GM19455 (cell line): Measurements from ENCODE around the gene FGF12.

ENCODE experiments used
- ATAC-seq: cut with Tn5 transposase; IDR thresholded peaks from one replicate; pipeline ENCODE4 v1.9.1; 2021; ENCODE audit not compliant: unreplicated experiment

The FGF12 gene

DNA sequence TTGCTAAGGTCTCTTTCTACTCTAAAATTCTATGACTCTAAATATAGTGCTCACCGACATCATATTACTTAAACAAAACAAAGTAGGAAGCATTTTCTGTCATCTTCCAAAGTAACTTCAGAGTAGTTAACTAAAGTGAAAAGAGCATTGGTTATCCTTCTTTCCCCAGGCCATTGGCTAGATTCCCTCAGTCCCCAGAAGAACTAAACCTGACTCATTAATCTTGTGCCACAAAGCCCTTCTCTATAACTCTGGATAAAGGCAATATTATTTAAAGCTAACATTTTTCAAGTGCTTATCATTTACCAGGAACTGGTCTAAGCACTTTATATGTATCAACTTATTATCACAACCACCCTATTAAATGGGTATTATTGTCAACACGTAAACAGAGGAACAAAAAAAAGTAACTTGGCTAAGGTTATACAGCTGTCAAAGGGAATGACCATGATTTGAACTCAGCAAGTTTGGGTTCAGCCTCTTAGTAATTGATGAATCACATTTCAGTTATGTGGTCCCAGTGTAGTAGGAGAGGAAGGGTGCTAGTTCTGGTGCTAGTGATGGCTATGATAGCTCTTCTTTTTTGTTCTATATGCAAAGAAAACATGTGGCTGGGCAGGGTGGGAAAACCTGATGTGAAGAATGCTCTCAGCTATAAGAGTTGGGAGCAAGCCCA is 304.9 kb downstream of the FGF12 start:
- ATAC-seq = no peak

DNA sequence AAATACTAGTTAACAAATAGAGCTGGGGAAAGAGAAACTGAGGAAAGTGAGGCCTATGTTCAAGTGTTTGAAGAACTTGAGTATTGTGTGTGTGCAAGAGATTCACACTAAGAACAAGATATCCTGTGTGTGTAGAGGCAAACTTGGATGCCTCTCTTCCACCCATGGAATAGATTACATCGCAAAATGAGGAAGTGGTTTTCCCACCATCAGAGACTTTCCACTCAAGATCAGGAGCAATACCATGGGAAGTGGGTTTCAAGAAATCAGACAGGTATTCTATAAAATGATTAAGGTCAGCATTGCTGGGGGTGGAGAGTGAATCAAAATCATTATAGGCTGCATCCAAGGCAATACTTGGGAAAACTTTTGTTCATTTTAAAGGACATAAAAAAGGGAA is 308.0 kb downstream of the FGF12 start:
- no peak for ATAC-seq

DNA sequence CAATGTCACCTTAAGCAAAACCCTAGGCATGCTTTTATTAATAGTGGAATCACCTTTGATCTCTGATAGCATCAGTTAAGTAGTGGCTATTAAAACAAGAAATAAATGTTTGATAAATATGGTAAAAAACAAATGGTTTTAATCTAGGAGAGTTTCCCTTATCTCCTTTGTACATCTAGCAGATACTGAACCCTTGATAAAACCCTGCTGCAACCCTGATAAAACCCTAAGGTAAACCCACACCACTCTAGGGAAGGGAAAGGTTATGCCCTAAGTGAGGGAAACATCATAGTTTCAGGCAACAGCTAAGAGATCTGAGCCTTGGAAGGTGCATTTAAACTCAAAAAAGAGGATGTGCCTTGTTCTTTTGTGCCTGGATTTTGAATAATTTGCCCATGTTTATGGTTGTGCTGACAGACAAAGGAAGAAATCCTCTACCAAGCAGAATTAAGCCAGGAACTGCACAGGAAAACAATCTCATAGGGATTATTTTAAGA is 309.7 kb downstream of the FGF12 start:
- ATAC-seq = no peak

DNA sequence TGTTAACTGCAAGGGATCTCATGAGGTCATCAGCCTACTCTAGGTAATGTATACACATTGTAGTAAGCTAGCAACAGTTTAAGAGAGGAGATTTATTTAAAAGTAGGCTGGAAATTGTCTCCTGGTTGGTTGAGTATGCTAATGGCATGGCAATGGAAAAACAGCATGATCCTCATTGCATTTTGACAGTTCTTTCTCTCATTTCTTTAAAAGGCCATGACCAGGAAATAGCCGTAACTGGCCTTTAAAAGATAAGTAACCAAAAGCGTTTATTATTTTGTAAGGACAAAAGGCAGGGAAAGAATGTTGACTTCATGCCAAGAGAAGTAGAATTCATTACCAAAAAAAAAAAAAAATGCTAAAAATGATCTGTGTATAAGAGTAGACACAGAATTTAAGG is 310.3 kb downstream of the FGF12 start:
- no peak for ATAC-seq

DNA sequence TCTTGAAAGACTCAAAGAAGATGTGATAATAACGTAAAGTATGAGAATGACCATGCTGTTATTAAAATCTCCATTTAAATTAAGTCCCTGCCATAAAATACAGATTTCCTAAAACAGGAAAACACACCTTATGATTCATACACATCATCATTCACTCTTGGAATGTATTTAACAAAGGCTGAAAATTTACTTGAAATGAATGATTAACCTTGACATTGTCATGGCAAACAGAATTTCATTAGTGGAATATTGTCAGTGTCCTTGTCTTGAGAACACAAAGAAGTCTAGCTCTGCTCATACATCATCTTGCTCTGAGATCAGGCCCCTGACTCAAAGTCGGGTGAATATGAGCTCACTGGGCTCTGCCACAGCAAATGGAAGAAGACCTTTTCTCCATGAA is 313.9 kb downstream of the FGF12 start:
- no peak for ATAC-seq

DNA sequence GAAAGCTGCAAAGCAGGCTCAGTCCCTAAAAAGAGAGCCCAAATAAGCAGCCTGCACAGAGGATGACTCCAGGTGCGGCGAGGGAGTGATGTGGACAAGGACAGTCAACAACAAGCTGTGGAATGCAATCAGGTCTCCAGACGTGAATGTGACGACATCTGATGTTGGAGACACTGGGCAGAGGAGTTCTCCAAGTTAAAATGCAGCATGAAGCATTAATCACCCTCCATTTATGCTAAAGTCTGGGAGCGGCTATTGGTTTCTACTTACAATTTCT is 316.7 kb downstream of the FGF12 start:
- ATAC-seq = no peak

DNA sequence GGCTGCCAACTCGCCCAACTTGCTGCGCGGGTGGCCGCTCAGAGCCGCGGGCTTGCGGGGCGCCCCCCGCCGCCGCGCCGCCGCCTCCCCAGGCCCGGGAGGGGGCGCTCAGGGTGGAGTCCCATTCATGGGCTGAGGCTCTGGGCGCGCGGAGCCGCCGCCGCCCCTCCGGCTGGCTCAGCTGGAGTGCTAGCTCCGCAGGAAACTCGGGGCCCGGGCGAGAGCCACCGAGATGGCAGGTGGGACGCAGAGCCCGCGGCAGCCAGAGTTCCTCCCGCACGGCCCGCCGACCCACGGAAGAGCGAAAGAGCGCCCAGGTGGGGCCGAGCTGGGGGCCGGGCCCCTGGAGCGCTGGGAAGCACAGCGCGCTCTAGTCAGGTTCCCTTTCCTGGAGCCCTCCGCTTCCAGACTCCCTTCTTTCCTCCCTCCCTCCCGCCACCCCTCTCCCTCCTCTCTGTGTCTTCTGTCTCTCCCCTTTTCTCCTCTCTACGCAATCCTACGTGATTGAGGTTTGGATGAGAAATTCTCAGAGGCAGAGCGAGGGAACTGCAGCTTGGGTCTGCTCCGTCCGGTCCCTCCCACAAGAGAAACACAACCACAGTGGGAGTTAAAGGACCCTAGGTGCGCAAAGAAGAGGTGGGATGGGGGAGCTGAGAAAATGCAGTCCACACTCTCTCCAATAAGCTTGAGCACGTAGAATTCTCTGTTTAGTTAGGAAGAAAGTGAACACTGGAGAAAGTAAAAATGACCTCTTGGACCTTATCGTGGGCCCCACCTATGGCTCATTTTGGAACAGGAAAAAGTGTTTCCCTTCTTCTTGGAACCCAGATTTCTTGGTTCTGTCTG is 317.3 kb downstream of the FGF12 start:
- no peak for ATAC-seq

DNA sequence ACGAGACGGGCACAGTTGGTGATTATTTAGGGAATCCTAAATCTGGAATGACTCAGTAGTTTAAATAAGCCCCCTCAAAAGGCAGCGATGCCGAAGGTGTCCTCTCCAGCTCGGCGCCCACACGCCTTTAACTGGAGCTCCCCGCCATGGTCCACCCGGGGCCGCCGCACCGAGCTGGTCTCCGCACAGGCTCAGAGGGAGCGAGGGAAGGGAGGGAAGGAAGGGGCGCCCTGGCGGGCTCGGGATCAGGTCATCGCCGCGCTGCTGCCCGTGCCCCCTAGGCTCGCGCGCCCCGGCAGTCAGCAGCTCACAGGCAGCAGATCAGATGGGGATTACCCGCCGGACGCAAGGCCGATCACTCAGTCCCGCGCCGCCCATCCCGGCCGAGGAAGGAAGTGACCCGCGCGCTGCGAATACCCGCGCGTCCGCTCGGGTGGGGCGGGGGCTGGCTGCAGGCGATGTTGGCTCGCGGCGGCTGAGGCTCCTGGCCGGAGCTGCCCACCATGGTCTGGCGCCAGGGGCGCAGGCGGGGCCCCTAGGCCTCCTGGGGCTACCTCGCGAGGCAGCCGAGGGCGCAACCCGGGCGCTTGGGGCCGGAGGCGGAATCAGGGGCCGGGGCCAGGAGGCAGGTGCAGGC is 318.0 kb downstream of the FGF12 start:
- ATAC-seq = no peak

DNA sequence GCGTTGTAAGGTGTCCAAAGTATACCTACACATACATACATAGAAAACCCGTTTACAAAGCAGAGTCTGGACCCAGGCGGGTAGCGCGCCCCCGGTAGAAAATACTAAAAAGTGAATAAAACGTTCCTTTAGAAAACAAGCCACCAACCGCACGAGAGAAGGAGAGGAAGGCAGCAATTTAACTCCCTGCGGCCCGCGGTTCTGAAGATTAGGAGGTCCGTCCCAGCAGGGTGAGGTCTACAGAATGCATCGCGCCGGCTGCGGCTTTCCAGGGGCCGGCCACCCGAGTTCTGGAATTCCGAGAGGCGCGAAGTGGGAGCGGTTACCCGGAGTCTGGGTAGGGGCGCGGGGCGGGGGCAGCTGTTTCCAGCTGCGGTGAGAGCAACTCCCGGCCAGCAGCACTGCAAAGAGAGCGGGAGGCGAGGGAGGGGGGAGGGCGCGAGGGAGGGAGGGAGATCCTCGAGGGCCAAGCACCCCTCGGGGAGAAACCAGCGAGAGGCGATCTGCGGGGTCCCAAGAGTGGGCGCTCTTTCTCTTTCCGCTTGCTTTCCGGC is 318.6 kb downstream of the FGF12 start:
- ATAC-seq = no peak

DNA sequence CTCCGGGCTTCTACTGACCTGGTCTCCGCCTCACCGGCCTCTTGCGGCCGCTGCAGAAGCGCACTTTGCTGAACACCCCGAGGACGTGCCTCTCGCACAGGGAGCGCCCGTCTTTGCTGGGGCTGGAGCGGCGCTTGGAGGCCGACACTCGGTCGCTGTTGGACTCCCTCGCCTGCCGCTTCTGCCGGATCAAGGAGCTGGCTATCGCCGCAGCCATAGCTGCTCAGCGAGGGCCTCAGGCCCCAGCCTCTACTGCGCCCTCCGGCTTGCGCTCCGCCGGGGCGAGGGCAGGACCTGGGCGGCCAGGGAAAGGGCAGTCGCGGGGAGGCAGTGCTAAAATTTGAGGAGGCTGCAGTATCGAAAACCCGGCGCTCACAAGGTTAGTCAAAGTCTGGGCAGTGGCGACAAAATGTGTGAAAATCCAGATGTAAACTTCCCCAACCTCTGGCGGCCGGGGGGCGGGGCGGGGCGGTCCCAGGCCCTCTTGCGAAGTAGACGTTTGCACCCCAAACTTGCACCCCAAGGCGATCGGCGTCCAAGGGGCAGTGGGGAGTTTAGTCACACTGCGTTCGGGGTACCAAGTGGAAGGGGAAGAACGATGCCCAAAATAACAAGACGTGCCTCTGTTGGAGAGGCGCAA is 319.2 kb downstream of the FGF12 start:
- ATAC-seq = no peak

DNA sequence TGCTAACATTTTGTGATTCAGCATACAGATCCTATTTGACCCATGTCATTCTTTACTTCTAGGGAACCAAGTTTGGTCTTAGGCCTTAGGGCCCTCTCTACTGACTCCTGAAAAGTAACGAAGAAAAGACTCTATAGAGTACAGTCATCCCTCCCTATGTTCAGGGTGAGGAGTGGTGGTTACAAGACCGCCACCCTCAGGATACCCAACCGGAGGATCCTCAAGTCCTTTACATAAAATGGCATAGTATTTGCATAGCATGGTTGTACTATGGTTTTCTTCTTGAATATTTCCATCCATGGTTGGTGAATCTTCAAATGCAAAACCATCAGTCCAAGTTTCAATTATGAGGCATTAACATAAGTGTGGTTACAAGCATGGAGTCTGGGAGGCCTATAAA is 327.6 kb downstream of the FGF12 start:
- no peak for ATAC-seq

DNA sequence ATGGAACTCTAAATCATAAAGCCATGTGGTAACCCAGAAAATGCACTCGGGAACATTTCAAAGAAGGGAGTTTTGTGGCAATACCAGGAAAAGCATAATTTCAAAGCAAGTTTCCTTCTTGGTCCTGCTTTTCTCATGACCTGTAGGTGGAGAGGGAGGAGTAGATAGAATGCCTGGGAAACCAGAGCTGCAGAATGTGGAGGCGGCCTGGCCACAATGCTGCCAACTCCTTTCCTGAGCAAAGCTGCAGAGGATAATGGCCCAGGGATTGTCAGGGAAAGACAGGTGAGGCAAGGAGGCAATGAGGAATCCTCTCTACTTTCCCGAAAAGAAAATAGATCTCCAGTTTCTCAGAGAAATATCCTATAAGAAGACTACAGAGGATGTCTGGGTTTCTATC is 330.3 kb downstream of the FGF12 start:
- ATAC-seq = no peak

DNA sequence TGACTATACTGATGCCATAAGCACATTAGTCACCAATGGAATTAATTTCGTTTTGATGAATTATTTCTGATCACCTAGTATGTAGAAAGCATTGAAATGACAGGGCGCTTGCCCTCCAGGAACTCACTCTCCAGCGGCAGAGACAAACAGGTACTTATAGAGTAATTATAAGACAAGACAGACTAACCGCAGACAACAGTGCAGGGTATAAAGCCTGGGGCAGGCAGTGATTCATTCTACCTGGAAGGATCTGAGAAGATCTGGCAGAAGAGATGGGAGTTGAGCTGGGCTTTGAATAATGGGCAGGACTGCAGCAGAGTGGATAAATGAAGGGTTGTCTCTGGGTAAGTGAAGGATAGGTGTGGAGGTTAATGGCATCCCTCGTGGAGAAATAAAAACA is 331.8 kb downstream of the FGF12 start:
- ATAC-seq = no peak

DNA sequence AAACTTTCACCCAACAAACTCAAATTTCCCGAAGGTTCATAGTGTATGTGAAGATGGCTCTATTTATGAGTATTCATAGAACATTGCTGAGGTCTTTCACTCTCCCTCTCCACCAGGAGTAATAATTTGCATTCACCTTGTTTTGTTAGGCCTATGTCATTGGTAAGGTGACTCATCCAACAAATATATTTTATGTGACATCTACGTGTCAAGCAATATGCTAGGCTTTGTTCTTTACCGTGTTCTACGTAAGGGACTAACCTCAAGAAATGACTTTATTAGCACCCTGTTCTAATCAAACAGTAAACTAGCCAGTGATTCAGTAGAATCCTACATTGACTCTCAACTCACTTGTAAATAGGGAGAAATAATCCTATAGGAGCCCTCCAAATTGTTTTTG is 334.4 kb downstream of the FGF12 start:
- ATAC-seq = no peak

DNA sequence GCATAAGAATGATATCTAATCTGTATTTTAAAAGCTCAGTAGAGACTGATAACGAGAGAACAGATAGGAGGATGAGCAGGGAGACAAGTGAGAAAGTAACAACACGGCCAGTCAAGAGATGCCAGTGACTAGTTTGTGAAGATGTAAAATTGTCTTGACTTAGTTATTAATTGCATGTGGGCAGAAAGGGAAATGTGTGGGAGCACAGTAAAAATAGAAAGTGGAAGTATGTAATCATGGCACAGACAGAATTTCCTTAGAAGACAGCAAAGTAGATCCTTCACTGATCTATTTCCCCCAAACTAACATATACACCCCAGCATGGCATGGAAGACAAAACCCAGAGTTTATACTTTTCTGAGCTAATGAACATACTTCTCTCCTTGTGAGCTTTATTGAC is 344.5 kb downstream of the FGF12 start:
- no peak for ATAC-seq

DNA sequence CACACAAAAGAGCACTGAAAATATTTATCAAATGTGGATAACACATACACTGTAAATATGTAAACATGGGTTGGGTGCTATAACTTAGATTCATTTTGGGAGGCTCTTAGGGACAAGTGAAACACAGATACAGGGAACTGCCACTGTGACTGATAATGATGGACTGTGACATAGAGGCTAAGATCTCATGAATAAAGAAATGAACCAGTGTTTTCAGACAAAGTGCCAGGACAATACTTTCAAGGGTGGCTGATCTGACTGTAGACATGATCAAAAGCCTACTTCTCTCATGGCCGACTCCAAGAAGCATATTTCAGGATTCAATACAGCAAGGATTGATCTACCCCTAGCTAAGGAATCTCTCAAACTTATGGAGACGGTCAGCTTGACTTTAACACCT is 353.8 kb downstream of the FGF12 start:
- no peak for ATAC-seq

DNA sequence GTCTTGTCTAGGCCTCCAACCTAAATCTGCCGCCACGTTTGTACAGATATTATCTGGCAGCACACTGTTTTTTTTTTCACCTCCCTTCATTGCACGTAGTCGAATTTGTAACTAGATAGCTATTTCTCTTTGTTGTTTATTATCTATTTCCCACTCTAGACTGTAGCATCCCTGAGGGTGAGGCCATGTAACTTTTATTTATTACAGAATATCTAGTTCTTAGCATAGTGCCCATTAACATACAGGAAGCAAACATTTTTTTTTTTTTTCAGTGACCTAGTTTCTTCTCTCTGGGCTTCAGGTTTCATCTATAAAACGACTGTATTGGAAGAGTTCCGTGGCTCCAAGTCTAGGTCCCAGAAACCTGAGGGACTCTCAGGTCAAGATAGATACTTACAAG is 354.3 kb downstream of the FGF12 start:
- no peak for ATAC-seq

DNA sequence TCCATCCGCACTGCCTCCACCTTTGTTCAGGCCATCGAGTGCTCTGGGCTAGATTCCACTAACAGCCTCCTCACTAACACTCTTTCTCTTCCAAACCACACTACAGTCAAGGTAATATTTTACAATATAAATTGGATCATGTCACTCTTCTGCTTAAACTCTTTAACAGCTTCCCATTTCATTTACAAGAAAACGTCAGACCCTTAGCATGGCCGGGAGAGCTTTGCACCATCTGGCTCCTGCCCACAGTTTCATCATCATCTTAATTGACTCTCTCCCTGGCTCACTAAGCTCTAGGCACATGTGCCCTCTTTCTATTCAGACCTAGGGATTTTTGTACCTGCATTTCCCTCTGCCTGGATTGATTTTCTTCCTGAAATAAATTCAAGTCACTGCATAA is 354.7 kb downstream of the FGF12 start:
- ATAC-seq = no peak

DNA sequence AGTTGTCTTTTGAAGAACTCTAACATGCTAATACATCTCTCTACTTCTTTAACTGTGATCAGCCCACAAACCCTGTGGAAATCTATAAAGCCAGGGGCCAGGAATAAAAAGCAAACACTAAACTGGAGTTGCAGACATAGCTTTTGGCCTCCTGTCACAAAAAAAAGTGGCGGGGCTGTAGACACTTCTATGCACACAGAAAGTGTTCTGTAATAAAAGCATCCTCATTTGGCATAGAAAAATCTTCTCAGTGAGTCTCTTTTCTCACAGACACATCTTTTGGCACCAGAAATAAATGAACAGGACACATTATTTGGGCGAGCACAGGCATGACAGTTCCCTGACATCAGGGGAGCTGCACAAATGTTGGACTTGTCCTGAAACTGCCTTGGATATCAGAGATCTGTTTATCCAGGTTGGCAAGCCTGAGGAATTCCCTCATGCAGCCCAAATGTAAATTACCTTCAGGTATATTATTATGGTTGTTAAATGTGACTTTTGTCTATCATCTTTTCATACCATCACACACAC is 355.4 kb downstream of the FGF12 start:
- no peak for ATAC-seq

DNA sequence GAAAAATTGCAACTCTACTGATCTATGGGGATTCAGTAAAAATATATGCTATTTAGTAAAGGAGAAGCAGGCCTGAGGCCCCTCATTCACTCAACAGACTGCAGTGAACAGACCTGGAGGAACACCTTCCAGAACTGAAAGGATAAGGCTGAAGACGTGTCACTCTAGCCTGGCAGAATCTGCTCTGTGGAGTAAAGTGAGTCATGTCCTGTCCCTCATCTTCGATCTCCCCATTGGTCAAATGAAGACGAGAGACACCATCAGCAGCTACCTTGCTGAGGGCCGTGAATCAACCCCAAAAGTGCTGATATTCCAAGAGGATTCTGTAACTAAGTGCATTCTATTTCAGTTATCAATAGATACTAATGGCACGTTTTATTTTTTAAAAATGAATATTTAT is 359.7 kb downstream of the FGF12 start:
- ATAC-seq = no peak

DNA sequence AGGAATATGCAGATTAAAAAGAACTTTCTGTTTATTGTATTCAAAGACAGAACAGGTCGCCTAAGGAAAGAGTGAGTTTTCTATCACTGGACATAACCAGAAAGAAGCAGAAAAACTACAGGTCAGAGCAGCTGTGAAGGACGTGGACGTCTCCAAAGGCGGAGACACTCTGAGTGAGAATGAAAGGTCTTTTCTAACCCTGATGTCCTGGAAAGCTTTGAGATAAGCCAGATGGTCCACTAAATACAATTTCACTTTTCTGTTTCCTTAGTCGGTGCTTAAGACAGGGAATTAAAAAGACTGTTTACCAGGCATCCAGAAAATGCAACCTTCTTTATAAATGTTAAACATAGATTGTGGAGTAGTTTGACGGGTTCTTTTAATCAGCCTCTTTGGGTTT is 360.4 kb downstream of the FGF12 start:
- no peak for ATAC-seq
